Calu3 (cell line): ENCODE results near the gene WHRN. TPM values are rescaled to one million over a fixed set of nuclear protein-coding genes. Genes with fewer than 3 reads are reported as not detected.

ENCODE experiments used
- BruUV-seq: library from RNA; stranded (reverse); fragments of 400-500 nt; replicated peaks from 2 replicates; lab custom pipeline; 2021; lab: Mats Ljungman, UMichigan
- CTCF ChIA-PET: fragments of 300-600 bp; sonication (Branson Sonifier 250); formaldehyde crosslinking; loops from one replicate; lab custom pipeline; 2022; ENCODE audit warnings: antibody characterized with exemption; lab: Charles Lee
- DNase-seq: peaks from one replicate; pipeline ENCODE4 v3.0.0; 2022
- H3K27ac Mint-ChIP-seq: one replicate; pipeline ENCODE4 v1.8.0; 2022; ENCODE audit warnings: mixed read lengths; ENCODE audit not compliant: unreplicated experiment
- H3K27me3 Mint-ChIP-seq: one replicate; pipeline ENCODE4 v1.8.0; 2022; ENCODE audit warnings: mixed read lengths; ENCODE audit not compliant: unreplicated experiment
- H3K36me3 Mint-ChIP-seq: one replicate; pipeline ENCODE4 v1.8.0; 2022; ENCODE audit warnings: mild to moderate bottlenecking, moderate library complexity, mixed read lengths; ENCODE audit not compliant: insufficient read depth, unreplicated experiment
- H3K4me1 Mint-ChIP-seq: one replicate; pipeline ENCODE4 v1.8.0; 2022; ENCODE audit warnings: mild to moderate bottlenecking, low read depth, mixed read lengths; ENCODE audit not compliant: unreplicated experiment
- H3K4me3 Mint-ChIP-seq: one replicate; pipeline ENCODE4 v1.8.0; 2022; ENCODE audit warnings: mild to moderate bottlenecking, low read depth, moderate library complexity, mixed read lengths; ENCODE audit not compliant: unreplicated experiment
- H3K9me3 Mint-ChIP-seq: one replicate; pipeline ENCODE4 v1.8.0; 2022; ENCODE audit warnings: low read depth, mixed read lengths; ENCODE audit not compliant: unreplicated experiment
- CTCF ChIP-seq: fragments of 200-600 bp; IDR thresholded peaks from one replicate; pipeline ENCODE4 v1.8.0; 2022; ENCODE audit warnings: antibody characterized with exemption; ENCODE audit not compliant: unreplicated experiment
- intact Hi-C: fragments of 100-400 bp; cut with micrococcal nuclease; formaldehyde crosslinking; loops from one replicate; pipeline ENCODE4 v1.10.0; 2022; ENCODE audit not compliant: unreplicated experiment
- total RNA-seq: library from RNA; stranded (reverse); gene quantifications from 2 replicates; pipeline ENCODE4 v1.2.3, GENCODE V29; 2022

Gene WHRN
- total RNA-seq, 1 experiment from 2014 or later, result 4.9 TPM

DNA sequence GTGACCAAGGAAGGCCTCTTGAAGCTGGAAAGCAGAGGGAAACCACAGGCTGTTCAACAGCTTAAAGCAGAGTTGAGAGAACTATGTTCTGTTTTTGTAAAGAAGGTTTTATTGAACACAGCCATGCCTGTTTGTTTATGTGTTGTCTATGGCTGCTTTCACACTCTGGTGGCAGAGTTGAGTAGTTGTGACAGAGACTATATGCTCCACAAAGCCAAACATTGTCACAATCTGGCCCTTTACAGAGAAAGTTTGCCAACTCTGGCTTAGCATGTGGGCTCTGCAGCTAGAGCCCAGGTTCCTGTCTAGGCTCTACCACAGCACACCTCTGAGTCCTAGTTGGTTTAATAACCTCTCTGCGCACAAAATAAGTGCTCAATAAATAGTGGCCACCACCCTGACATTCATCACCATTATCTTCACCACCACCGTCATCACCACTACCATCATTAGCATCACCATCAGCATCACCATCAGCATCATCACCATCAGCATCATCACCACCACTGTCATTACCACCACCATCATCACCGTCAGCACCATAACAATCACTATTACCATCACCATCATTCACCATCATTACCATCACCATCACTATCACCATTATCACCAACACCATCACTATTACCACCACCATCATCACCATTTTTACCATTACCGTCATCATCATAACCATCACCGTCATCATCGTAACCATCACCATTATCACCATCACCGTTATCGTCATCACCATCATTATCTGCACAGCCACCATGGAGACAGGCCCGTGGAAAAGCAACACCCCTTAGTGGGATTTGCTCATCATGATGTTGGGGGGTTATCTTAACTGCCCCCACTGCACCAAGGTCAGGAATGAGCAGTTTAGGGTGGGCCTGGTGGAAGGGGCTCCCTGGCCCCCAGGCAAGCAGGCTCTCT is 135.8 kb downstream of the WHRN start:
- Mint-ChIP-seq H3K4me3 (no peak overlapping the region), H3K27ac (no peak overlapping the region), H3K9me3 (no peaks in the 10 kb centered on the region), H3K27me3 (no peaks in the 10 kb centered on the region), H3K36me3 (no peaks in the 10 kb centered on the region), H3K4me1 (peaks cover 10% of the 10 kb centered on the region)
- no TSS peak for BruUV-seq
- no peak for DNase-seq
- TF ChIP-seq CTCF, result no peak
- intact Hi-C loops, result no loop called here
- CTCF ChIA-PET, result no interaction called here

GRCh38 chr9:114367772-114368569 is 137.3 kb downstream of the WHRN start:
- CTCF ChIA-PET, result no interaction called here
- Mint-ChIP-seq H3K9me3 (no peaks in the 10 kb centered on the region), H3K36me3 (no peaks in the 10 kb centered on the region), H3K27ac (no peak overlapping the region), H3K4me3 (no peak overlapping the region), H3K4me1 (peaks cover 10% of the 10 kb centered on the region), H3K27me3 (no peaks in the 10 kb centered on the region)
- BruUV-seq, result no TSS peak
- TF ChIP-seq CTCF, result no peak
- intact Hi-C loops, result no loop called here
- no peak for DNase-seq

GRCh38 chr9:114367366-114367765 is 137.9 kb downstream of the WHRN start:
- Mint-ChIP-seq H3K4me1 (peaks cover 10% of the 10 kb centered on the region), H3K27ac (no peak overlapping the region), H3K4me3 (no peak overlapping the region), H3K27me3 (no peaks in the 10 kb centered on the region), H3K9me3 (no peaks in the 10 kb centered on the region), H3K36me3 (no peaks in the 10 kb centered on the region)
- no TSS peak for BruUV-seq
- no peak for DNase-seq
- intact Hi-C loops, result no loop called here
- TF ChIP-seq CTCF, result no peak
- CTCF ChIA-PET, result no interaction called here

DNA sequence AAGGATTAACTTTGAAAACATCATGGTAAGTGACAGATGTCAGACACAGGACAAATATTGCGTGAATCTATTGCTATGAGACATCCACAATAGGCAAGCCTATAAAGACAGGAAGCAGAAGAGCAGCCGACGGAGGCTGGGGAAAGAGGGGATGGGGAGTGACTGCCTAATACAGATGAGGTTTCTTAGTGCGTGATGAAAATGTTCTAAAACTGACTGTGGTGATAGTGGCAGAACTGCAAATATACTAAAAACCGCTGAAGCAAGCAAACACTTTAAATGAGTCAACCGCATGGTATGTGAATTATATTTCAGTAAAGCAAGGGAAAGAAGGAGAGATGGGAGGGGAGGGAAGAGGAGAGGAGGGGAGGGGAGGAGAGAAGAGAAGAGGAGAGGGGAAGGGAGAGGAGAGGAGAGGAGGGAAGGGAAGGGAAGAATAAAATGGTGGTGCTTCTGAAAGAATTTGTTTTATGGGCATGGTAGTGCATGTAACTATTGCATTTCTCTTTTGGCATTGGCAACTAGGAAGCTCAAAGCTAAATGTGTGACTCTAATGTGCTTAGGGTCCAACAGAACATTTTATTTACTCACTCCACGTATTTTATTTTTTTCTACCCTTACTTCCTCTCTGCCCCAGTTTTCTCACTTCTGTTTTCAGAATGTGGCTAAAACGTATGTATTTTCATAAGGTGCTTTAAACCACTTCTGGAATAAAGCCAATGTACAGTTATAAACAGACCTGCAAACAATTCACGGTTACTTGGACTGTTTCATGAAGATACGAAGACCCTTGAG is 138.7 kb downstream of the WHRN start:
- H3K27ac Mint-ChIP-seq, result no peak overlapping the region
- CTCF ChIA-PET, result no interaction called here
- no peaks in the 10 kb centered on the region for H3K36me3 Mint-ChIP-seq
- TF ChIP-seq CTCF, result no peak
- H3K27me3 Mint-ChIP-seq, result no peaks in the 10 kb centered on the region
- H3K9me3 Mint-ChIP-seq, result no peaks in the 10 kb centered on the region
- intact Hi-C loops, result no loop called here
- no TSS peak for BruUV-seq
- peaks cover 10% of the 10 kb centered on the region for H3K4me1 Mint-ChIP-seq
- no peak for DNase-seq
- H3K4me3 Mint-ChIP-seq, result no peak overlapping the region
